ENCODE measurements around the gene BRIP1.
A peak's percentile ranks its signal among the peaks of the same experiment; 100 is the strongest.
"Not testable (repeated sequence)": the region's sequence is repeated elsewhere in the genome, so short reads cannot be mapped to it uniquely, and the experiment has no call there.

Gene BRIP1

GRCh38 chr17:61862975-61863800 lies at the start of gene BRIP1:
Gene BRIP1 (minus strand): TSS chr17:61863528. CDS start chr17:61861539, 1,989 bp downstream.
- DNase-seq (ENCODE audit: low read depth in 2 of 2) = peak; percentile 68 to 76

- no peak for DNase-seq (ENCODE audit: low read depth in 2 of 2)
Measured at GRCh38 chr17:61908292-61909037, 45.1 kb upstream of the BRIP1 start.

- DNase-seq (ENCODE audit: low read depth in 2 of 2) = no peak
Measured at GRCh38 chr17:61907361-61907760, 44.0 kb upstream of the BRIP1 start.

- DNase-seq (ENCODE audit: low read depth in 2 of 2) = peak in 1 of 2 donors; percentile 8
Measured at GRCh38 chr17:61904094-61904710, 40.9 kb upstream of the BRIP1 start.

- no peak for DNase-seq (ENCODE audit: low read depth in 2 of 2)
Measured at GRCh38 chr17:61903251-61903650, 39.9 kb upstream of the BRIP1 start.

- no peak for DNase-seq (ENCODE audit: low read depth in 2 of 2)
Measured at GRCh38 chr17:61897548-61898180, 34.3 kb upstream of the BRIP1 start.

GRCh38 chr17:61895391-61895790 lies 32.1 kb upstream of the BRIP1 start:
- DNase-seq (ENCODE audit: low read depth in 2 of 2) = no peak

GRCh38 chr17:61894310-61894709 lies 31.0 kb upstream of the BRIP1 start:
- DNase-seq (ENCODE audit: low read depth in 2 of 2) = not testable (repeated sequence)

GRCh38 chr17:61887733-61888132 lies 24.4 kb upstream of the BRIP1 start:
- DNase-seq (ENCODE audit: low read depth in 2 of 2) = not testable (repeated sequence)

GRCh38 chr17:61885865-61886264 lies 22.5 kb upstream of the BRIP1 start:
- not testable (repeated sequence) for DNase-seq (ENCODE audit: low read depth in 2 of 2)

GRCh38 chr17:61884864-61885263 lies 21.5 kb upstream of the BRIP1 start:
- no peak for DNase-seq (ENCODE audit: low read depth in 2 of 2)

GRCh38 chr17:61880589-61881102 lies 17.3 kb upstream of the BRIP1 start:
- DNase-seq (ENCODE audit: low read depth in 2 of 2) = no peak

- DNase-seq (ENCODE audit: low read depth in 2 of 2) = no peak
Measured at GRCh38 chr17:61878984-61879612, 15.8 kb upstream of the BRIP1 start.

- DNase-seq (ENCODE audit: low read depth in 2 of 2) = no peak
Measured at GRCh38 chr17:61878520-61878919, 15.2 kb upstream of the BRIP1 start.

- no peak for DNase-seq (ENCODE audit: low read depth in 2 of 2)
Measured at GRCh38 chr17:61877837-61878236, 14.5 kb upstream of the BRIP1 start.

GRCh38 chr17:61875804-61876203 lies 12.5 kb upstream of the BRIP1 start:
- DNase-seq (ENCODE audit: low read depth in 2 of 2) = no peak

GRCh38 chr17:61875285-61875684 lies 12.0 kb upstream of the BRIP1 start:
- no peak for DNase-seq (ENCODE audit: low read depth in 2 of 2)

- no peak for DNase-seq (ENCODE audit: low read depth in 2 of 2)
Measured at GRCh38 chr17:61874075-61874474, 10.7 kb upstream of the BRIP1 start.

GRCh38 chr17:61872099-61872498 lies 8.8 kb upstream of the BRIP1 start:
- DNase-seq (ENCODE audit: low read depth in 2 of 2) = no peak

GRCh38 chr17:61869138-61869537 lies 5.8 kb upstream of the BRIP1 start:
- DNase-seq (ENCODE audit: low read depth in 2 of 2) = no peak

GRCh38 chr17:61868074-61868473 lies 4.7 kb upstream of the BRIP1 start:
- no peak for DNase-seq (ENCODE audit: low read depth in 2 of 2)
